PC-3 (cell line): ENCODE measurements around the gene THRB. TPM values are rescaled to one million over a fixed set of nuclear protein-coding genes. Genes with fewer than 3 reads are reported as not detected.

Source experiments
- ATAC-seq: fragments of 200-7000 bp; cut with Tn5 transposase; 2 replicates; pipeline ENCODE4 v1.9.1; 2020; ENCODE audit warnings: mild to moderate bottlenecking, moderate library complexity
- BruUV-seq: library from RNA; stranded (reverse); fragments of 400-500 nt; replicated peaks from 2 replicates; lab custom pipeline; 2021; lab: Mats Ljungman, UMichigan
- CTCF ChIA-PET: fragments of 300-600 bp; sonication (Branson Sonifier 250); formaldehyde crosslinking; loops from one replicate; lab custom pipeline; 2022; ENCODE audit warnings: antibody characterized with exemption; lab: Charles Lee
- POLR2A ChIA-PET: fragments of 300-600 bp; sonication (Branson Sonifier 250); formaldehyde crosslinking; loops from one replicate; lab custom pipeline; 2022; ENCODE audit warnings: antibody characterized with exemption; ENCODE audit not compliant: unreplicated experiment; lab: Charles Lee
- DNase-seq: peaks from one replicate; pipeline ENCODE4 v3.0.0-alpha.2; 2015
- H2AFZ ChIP-seq: fragments of 300-600 bp; sonication (generic); 2 replicates; pipeline ENCODE4 v1.6.0; 2016; ENCODE audit warnings: antibody characterized with exemption, low read length
- H3F3A ChIP-seq: fragments of 300-600 bp; sonication (generic); one replicate; pipeline ENCODE4 v1.6.0; 2017; ENCODE audit warnings: antibody characterized with exemption, low read length, control low read depth, mild to moderate bottlenecking; ENCODE audit not compliant: unreplicated experiment
- H3K27ac ChIP-seq: fragments of 300-600 bp; sonication (generic); 2 replicates; pipeline ENCODE4 v1.5.1; 2016; ENCODE audit warnings: mild to moderate bottlenecking, low read length
- H3K27me3 ChIP-seq: fragments of 300-600 bp; sonication (generic); 2 replicates; pipeline ENCODE4 v1.6.1; 2016; ENCODE audit warnings: low read length, mixed read lengths
- H3K36me3 ChIP-seq: fragments of 300-600 bp; sonication (generic); 2 replicates; pipeline ENCODE4 v1.6.1; 2016; ENCODE audit warnings: low read depth, mixed run types, low read length, mixed read lengths
- H3K4me1 ChIP-seq: fragments of 300-600 bp; sonication (generic); 2 replicates; pipeline ENCODE4 v1.5.1; 2016; ENCODE audit warnings: low read length; ENCODE audit not compliant: insufficient read depth
- H3K4me2 ChIP-seq: fragments of 300-600 bp; sonication (generic); 2 replicates; pipeline ENCODE4 v1.6.0; 2016; ENCODE audit warnings: low read length
- H3K4me3 ChIP-seq: fragments of 300-600 bp; sonication (generic); 2 replicates; pipeline ENCODE4 v1.5.1; 2016; ENCODE audit warnings: mild to moderate bottlenecking, low read length, mixed read lengths
- H3K79me2 ChIP-seq: fragments of 300-600 bp; sonication (generic); 2 replicates; pipeline ENCODE4 v1.6.1; 2017; ENCODE audit warnings: low read length, mixed read lengths
- H3K9ac ChIP-seq: fragments of 300-600 bp; sonication (generic); 2 replicates; pipeline ENCODE4 v1.6.0; 2016; ENCODE audit warnings: mild to moderate bottlenecking, low read length
- H3K9me2 ChIP-seq: fragments of 300-600 bp; sonication (generic); replicated peaks from 2 replicates; pipeline ENCODE4 v1.6.1; 2016; ENCODE audit warnings: mixed run types, low read length, mixed read lengths
- H3K9me3 ChIP-seq: fragments of 300-600 bp; sonication (generic); 2 replicates; pipeline ENCODE4 v1.6.1; 2016; ENCODE audit warnings: low read length, mixed read lengths
- H4K20me1 ChIP-seq: fragments of 300-600 bp; sonication (generic); 2 replicates; pipeline ENCODE4 v1.6.1; 2016; ENCODE audit warnings: low read length, mixed read lengths
- EZH2 ChIP-seq: fragments of 300-600 bp; sonication (generic); IDR thresholded peaks from one replicate; pipeline ENCODE4 v1.6.1; 2017; ENCODE audit warnings: antibody characterized with exemption, mild to moderate bottlenecking, low read length; ENCODE audit not compliant: unreplicated experiment
- EZH2phosphoT487 ChIP-seq: fragments of 300-600 bp; sonication (generic); IDR thresholded peaks from 2 replicates; pipeline ENCODE4 v1.6.1; 2018; ENCODE audit warnings: mild to moderate bottlenecking, antibody characterized with exemption, low read length, borderline replicate concordance
- intact Hi-C: fragments of 100-400 bp; cut with micrococcal nuclease; formaldehyde crosslinking; loops from 2 replicates; pipeline ENCODE4 v1.9.0; 2023
- total RNA-seq: library from RNA; depleted of rRNA; stranded (reverse); fragments of >200 nt; gene quantifications from 2 replicates; pipeline ENCODE4 v1.2.3, GENCODE V29; 2014
- TF ChIP-seq, protein P1 (sequence below): fragments of 300-600 bp; sonication (generic); conservative IDR thresholded peaks from 2 replicates; pipeline ENCODE4 v1.5.1; 2017; ENCODE audit warnings: antibody characterized with exemption, low read depth, mild to moderate bottlenecking, low read length

The THRB gene
- total RNA-seq, 1 experiment from 2014 or later = 9.7 TPM

DNA sequence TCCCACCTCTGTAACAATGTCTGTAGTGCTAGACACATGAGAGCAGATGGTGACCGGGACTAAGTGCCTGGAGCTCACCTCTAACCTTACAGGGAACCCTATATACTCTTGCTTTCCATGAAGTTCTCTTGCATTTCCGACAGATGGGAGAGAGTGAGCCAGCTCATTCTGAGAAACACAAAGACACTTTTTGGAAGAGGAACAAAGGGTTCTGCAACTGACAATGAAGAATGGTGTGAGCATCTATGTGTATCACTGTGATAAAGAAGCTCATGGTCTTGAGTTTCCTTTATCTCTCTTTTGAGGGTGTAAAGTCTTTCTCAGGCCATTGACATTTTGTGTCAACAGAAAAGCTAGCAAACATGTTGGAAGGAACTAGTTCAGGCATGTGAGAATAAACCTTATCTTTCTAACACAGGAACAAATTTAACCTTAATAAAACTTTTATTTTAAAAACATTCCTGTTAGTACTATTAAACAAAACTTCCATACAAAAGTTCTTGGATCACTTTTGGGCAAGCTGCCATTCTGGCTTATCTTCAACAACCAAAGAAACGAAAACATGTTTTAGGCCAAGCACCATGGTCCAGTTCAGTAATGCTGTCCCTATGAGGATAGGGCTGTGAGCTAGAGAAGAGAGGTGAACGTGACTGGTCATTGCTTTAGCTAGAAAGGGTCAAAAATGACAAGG, 142.7 kb downstream of the THRB start:
- H3K4me2 ChIP-seq = no peak overlapping the region
- H3K4me3 ChIP-seq = no peak overlapping the region
- H3K36me3 ChIP-seq = no peaks in the 10 kb centered on the region
- H3K79me2 ChIP-seq = no peaks in the 10 kb centered on the region
- no peak overlapping the region for H2AFZ ChIP-seq
- no peaks in the 10 kb centered on the region for H3F3A ChIP-seq
- no peak overlapping the region for H3K27ac ChIP-seq
- H3K9ac ChIP-seq = no peak overlapping the region
- no peak for ATAC-seq
- no peak for TF ChIP-seq EZH2phosphoT487
- TF ChIP-seq, protein P1, sequence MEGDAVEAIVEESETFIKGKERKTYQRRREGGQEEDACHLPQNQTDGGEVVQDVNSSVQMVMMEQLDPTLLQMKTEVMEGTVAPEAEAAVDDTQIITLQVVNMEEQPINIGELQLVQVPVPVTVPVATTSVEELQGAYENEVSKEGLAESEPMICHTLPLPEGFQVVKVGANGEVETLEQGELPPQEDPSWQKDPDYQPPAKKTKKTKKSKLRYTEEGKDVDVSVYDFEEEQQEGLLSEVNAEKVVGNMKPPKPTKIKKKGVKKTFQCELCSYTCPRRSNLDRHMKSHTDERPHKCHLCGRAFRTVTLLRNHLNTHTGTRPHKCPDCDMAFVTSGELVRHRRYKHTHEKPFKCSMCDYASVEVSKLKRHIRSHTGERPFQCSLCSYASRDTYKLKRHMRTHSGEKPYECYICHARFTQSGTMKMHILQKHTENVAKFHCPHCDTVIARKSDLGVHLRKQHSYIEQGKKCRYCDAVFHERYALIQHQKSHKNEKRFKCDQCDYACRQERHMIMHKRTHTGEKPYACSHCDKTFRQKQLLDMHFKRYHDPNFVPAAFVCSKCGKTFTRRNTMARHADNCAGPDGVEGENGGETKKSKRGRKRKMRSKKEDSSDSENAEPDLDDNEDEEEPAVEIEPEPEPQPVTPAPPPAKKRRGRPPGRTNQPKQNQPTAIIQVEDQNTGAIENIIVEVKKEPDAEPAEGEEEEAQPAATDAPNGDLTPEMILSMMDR = no peak
- no peak for TF ChIP-seq EZH2
- H3K27me3 ChIP-seq = no peaks in the 10 kb centered on the region
- ChIA-PET CTCF (no interaction called here), POLR2A (no interaction called here)
- BruUV-seq = no TSS peak
- no peaks in the 10 kb centered on the region for H4K20me1 ChIP-seq
- no peak for DNase-seq
- H3K4me1 ChIP-seq = 0 out of 2 replicates have a peak, but pooled peaks cover 3% of the 10 kb centered on the region
- H3K9me2 ChIP-seq = no peaks in the 10 kb centered on the region
- intact Hi-C loops = no loop called here
- no peaks in the 10 kb centered on the region for H3K9me3 ChIP-seq

DNA sequence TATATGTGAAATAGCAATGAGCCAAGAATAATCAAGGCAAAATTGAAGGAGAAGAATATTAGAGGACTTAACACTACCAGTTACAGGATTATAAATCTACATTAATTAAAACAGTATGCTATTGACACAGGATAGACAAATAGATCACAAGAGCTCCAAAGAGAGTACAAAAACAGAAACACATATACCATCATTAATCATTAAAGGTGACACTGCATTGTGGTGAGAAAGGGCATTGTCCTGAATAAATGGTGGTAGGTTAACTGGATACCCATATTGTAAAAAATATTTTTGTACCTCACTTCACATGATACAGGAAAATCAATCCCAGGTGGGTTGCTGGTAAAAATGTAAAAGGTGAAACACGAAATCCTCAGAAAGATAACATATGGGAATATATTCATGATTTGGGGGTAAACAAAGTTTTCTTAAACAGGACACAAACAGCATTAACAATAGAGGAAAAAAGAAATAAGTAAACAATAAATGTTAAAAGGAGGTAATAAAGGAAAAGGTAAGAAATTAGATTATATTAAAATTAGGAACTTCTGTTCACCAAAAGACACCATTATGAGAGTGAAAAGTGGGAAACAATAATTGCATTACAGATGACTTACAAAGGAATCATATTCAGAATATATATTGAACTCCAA, 145.2 kb downstream of the THRB start:
- Histone ChIP-seq H3K36me3 (no peaks in the 10 kb centered on the region), H3F3A (no peaks in the 10 kb centered on the region), H3K9me3 (no peaks in the 10 kb centered on the region), H2AFZ (no peak overlapping the region), H3K27ac (no peak overlapping the region), H3K4me2 (no peak overlapping the region), H3K9ac (no peak overlapping the region), H3K4me3 (no peak overlapping the region), H3K4me1 (peaks cover 16% of the 10 kb centered on the region), H4K20me1 (no peaks in the 10 kb centered on the region), H3K9me2 (no peaks in the 10 kb centered on the region), H3K79me2 (no peaks in the 10 kb centered on the region), H3K27me3 (no peaks in the 10 kb centered on the region)
- ChIA-PET POLR2A (no interaction called here), CTCF (no interaction called here)
- intact Hi-C loops = no loop called here
- no TSS peak for BruUV-seq
- no peak for DNase-seq
- TF ChIP-seq, protein P1 = no peak
- TF ChIP-seq EZH2phosphoT487 = no peak
- TF ChIP-seq EZH2 = no peak
- no peak for ATAC-seq

DNA sequence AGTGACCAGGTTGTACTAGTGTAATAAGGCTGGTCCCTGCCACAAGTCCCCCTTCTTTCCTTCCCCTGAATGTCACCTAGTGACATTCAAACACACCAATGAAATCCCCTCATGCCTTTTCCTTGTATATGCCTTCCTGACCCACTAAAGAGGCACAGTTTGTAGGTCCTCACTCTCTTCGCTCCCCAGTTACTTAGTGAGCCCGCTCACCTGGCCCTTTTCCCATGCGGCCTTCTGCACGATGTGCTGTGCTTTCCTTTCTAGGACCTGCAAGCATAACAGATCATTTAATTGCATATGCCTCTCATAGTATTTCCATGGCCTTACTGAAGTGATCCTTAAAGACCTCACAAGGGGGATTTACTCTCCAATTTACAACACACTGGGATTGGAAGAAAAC, 146.3 kb downstream of the THRB start:
- intact Hi-C loops = no loop called here
- POLR2A ChIA-PET = no interaction called here
- Histone ChIP-seq H3K4me1 (peaks cover 23% of the 10 kb centered on the region), H3K27ac (no peak overlapping the region), H3K9me3 (no peaks in the 10 kb centered on the region), H3K9ac (no peak overlapping the region), H3K4me2 (no peak overlapping the region), H3K36me3 (no peaks in the 10 kb centered on the region), H3F3A (no peaks in the 10 kb centered on the region), H3K9me2 (no peaks in the 10 kb centered on the region), H3K4me3 (no peak overlapping the region), H3K79me2 (no peaks in the 10 kb centered on the region), H3K27me3 (no peaks in the 10 kb centered on the region), H2AFZ (no peak overlapping the region), H4K20me1 (no peaks in the 10 kb centered on the region)
- TF ChIP-seq EZH2 = no peak
- TF ChIP-seq EZH2phosphoT487 = no peak
- TF ChIP-seq, protein P1 = no peak
- BruUV-seq = no TSS peak
- CTCF ChIA-PET = no interaction called here
- DNase-seq (no peak), ATAC-seq (no peak)
